Fibroblast of lung (primary cell): ENCODE results near the gene DCXR. TPM values are rescaled to one million over a fixed set of nuclear protein-coding genes. Genes with fewer than 3 reads are reported as not detected.
"Not testable (repeated sequence)": the region's sequence is repeated elsewhere in the genome, so short reads cannot be mapped to it uniquely, and the experiment has no call there.

ENCODE experiments used
- DNase-seq, 2 donors: peaks; one replicate each; pipeline versions ENCODE4 v3.0.0 to v3.0.0-alpha.2; 2010; ENCODE audit warnings: low read depth in 2 of 2
- H2AFZ ChIP-seq: 2 replicates; pipeline ENCODE4 v1.5.1; 2012; ENCODE audit warnings: low read length, control low read depth, inconsistent platforms
- H3K27ac ChIP-seq: 2 replicates; pipeline ENCODE4 v1.5.1; 2011; ENCODE audit warnings: low read length, control low read depth; ENCODE audit not compliant: insufficient read depth
- H3K27me3 ChIP-seq: 2 replicates; pipeline ENCODE4 v1.5.1; 2011; ENCODE audit warnings: mild to moderate bottlenecking, low read length; ENCODE audit not compliant: control insufficient read depth, insufficient read depth
- H3K36me3 ChIP-seq: 2 replicates; pipeline ENCODE4 v1.5.1; 2011; ENCODE audit warnings: low read length; ENCODE audit not compliant: control insufficient read depth, insufficient read depth
- H3K4me1 ChIP-seq: 2 replicates; pipeline ENCODE4 v1.5.1; 2011; ENCODE audit warnings: low read length; ENCODE audit not compliant: control insufficient read depth, insufficient read depth; ENCODE audit errors: extremely low read depth
- H3K4me2 ChIP-seq: 2 replicates; pipeline ENCODE4 v1.5.1; 2011; ENCODE audit warnings: low read length, control low read depth; ENCODE audit not compliant: insufficient read depth; ENCODE audit errors: extremely low read depth
- H3K4me3 ChIP-seq, 4 experiments: fragments of 200-600 bp in 1 of 4; sonication (generic) in 1 of 4; replicated peaks in 1 of 4; 2 replicates each; pipeline ENCODE4 v1.5.1; 2011 to 2016; ENCODE audit warnings: low read length in 4 of 4, low read depth in 3 of 4, mild to moderate bottlenecking in 3 of 4, control low read depth in 2 of 4, inconsistent platforms in 1 of 4, mixed read lengths in 1 of 4; ENCODE audit not compliant: insufficient read depth in 1 of 4; ENCODE audit errors: control extremely low read depth in 1 of 4
- H3K79me2 ChIP-seq: 2 replicates; pipeline ENCODE4 v1.5.1; 2012; ENCODE audit warnings: mild to moderate bottlenecking, low read length, inconsistent platforms; ENCODE audit not compliant: control insufficient read depth, insufficient read depth
- H3K9ac ChIP-seq: 2 replicates; pipeline ENCODE4 v1.5.1; 2011; ENCODE audit warnings: mild to moderate bottlenecking, low read length, control low read depth; ENCODE audit not compliant: insufficient read depth
- H3K9me3 ChIP-seq: 2 replicates; pipeline ENCODE4 v1.5.1; 2012; ENCODE audit warnings: low read depth, low read length; ENCODE audit not compliant: control insufficient read depth, insufficient read depth
- H4K20me1 ChIP-seq: 2 replicates; pipeline ENCODE4 v1.5.1; 2011; ENCODE audit warnings: low read length; ENCODE audit not compliant: control insufficient read depth, insufficient read depth; ENCODE audit errors: extremely low read depth
- CTCF ChIP-seq, 2 donors: IDR thresholded peaks in 1 of 2; conservative IDR thresholded peaks in 1 of 2; 1 replicate in 1 of 2; 2 replicates in 1 of 2; pipeline ENCODE4 v1.5.1; 2011 to 2012; ENCODE audit warnings: low read length in 2 of 2, control low read depth in 1 of 2, inconsistent platforms in 1 of 2, low read depth in 1 of 2, mild to moderate bottlenecking in 1 of 2
- EZH2 ChIP-seq: IDR thresholded peaks from 2 replicates; pipeline ENCODE4 v1.5.1; 2012; ENCODE audit warnings: low read length, control low read depth, mild to moderate bottlenecking; ENCODE audit errors: missing control alignments
- polyA plus RNA-seq, 2 donors: library from polyadenylated mRNA; depleted of rRNA in 1 of 2; stranded (reverse) in 1 of 2; unstranded in 1 of 2; fragments of >200 nt; gene quantifications; 2 replicates each; pipeline ENCODE4 v1.2.1, GENCODE V29; 2011 to 2012; ENCODE audit warnings: missing spikeins in 1 of 2
- total RNA-seq: library from RNA; depleted of rRNA; stranded (reverse); fragments of >200 nt; gene quantifications from 2 replicates; pipeline ENCODE4 v1.2.1, GENCODE V29; 2014

DCXR gene
- total and polyA plus RNA-seq, 2 donors (not counting 1 experiment from before 2014, with no cell fraction given), result 34.8 to 43.6 TPM

- Histone ChIP-seq H3K9me3 (no peaks in the 10 kb centered on the region), H3K4me3 (no peak overlapping the region), H3K36me3 (peaks cover 3% of the 10 kb centered on the region), H3K79me2 (no peaks in the 10 kb centered on the region), H2AFZ (no peak overlapping the region), H3K4me1 (peaks cover 2% of the 10 kb centered on the region), H3K4me2 (no peak overlapping the region), H3K9ac (no peak overlapping the region), H3K27ac (no peak overlapping the region), H4K20me1 (no peaks in the 10 kb centered on the region), H3K27me3 (no peaks in the 10 kb centered on the region)
- DNase-seq, result no peak
- TF ChIP-seq EZH2, result no peak
- TF ChIP-seq CTCF (conservative IDR thresholded peaks at IDR 0.05 in 1 of 2, IDR thresholded peaks at IDR 0.05 in 1 of 2; ENCODE audit: low read depth in 1 of 2, low read length in 2 of 2), result no peak
Observed at GRCh38 chr17:82042649-82043048, 5.2 kb upstream of the DCXR start.

DNA sequence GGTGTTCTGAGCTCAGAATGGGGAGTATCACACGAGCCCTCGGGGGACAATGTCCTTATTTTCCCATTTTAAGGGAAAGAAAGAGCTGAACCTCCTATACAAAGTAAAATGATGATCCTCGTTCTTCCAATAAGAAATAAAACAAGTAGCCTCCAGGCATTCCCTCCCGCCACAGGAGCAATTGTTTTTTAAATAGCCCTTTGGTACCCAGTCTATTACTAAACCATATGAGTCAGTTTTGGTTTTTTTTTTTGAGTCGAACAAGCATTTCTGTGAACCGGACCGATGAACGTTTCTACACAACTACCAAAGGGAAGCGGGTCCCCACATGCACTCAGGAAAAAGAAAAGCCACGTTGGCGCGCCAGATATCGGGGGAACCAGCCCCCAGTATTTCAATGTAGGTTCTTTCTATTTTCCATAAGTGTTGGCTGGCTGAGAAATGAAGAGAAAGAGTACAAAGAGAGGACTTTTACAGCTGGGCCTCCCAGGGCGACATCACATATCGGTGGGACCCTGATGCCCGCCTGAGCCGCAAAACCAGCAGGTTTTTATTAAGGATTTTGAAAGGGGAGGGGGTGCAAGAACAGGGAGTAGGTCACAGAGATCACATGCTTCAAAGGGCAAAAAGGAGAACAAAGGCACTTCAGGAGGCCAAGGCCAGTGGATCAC lies 3.8 kb upstream of the DCXR start:
- H3K4me3 ChIP-seq, result no peak overlapping the region
- H3K27ac ChIP-seq, result no peak overlapping the region
- no peaks in the 10 kb centered on the region for H3K36me3 ChIP-seq
- TF ChIP-seq EZH2 (no peak), CTCF (conservative IDR thresholded peaks at IDR 0.05 in 1 of 2, IDR thresholded peaks at IDR 0.05 in 1 of 2; ENCODE audit: low read depth in 1 of 2, low read length in 2 of 2) (no peak)
- no peak overlapping the region for H2AFZ ChIP-seq
- peaks cover 4% of the 10 kb centered on the region for H3K4me1 ChIP-seq
- H3K9me3 ChIP-seq, result no peaks in the 10 kb centered on the region
- no peaks in the 10 kb centered on the region for H4K20me1 ChIP-seq
- peak in 1 of 2 donors; percentile 35 for DNase-seq
- no peaks in the 10 kb centered on the region for H3K79me2 ChIP-seq
- H3K9ac ChIP-seq, result no peak overlapping the region
- H3K27me3 ChIP-seq, result no peaks in the 10 kb centered on the region
- H3K4me2 ChIP-seq, result no peak overlapping the region

DNA sequence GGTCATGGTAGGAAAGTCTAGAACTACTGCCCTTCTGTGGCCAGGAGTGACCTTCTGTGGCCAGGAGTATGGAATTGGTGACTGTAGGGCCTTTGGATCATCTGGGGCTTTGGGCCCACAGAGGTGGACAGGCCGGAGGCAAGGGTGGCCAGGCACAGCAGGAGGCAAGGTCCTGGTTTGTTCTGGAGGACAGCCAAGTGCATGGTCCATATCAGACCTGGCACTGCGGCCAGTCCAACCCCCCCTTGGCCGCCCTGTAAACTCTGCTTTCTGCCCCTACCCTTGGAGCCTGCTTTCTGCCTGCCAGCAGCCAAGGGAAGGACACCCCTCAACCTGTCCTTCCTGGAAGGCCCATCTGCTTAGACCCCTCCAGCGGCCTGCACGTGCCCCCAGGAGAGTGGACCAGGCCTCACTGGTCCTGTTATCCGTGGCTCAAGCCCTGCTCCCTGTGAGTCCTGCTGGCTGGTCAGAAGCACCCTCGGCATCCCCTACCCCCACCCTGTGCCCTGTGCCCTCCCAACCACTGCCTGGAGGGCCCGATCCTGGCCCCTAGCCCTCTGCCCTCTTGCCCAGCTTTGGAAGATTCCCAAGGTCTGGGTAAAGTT lies 2.3 kb upstream of the DCXR start:
- no peaks in the 10 kb centered on the region for H4K20me1 ChIP-seq
- TF ChIP-seq CTCF (conservative IDR thresholded peaks at IDR 0.05 in 1 of 2, IDR thresholded peaks at IDR 0.05 in 1 of 2; ENCODE audit: low read depth in 1 of 2, low read length in 2 of 2) (no peak), EZH2 (no peak)
- no peak overlapping the region for H3K27ac ChIP-seq
- H3K4me2 ChIP-seq, result no peak overlapping the region
- no peaks in the 10 kb centered on the region for H3K36me3 ChIP-seq
- no peak for DNase-seq
- H3K9me3 ChIP-seq, result no peaks in the 10 kb centered on the region
- H3K4me3 ChIP-seq, result no peak overlapping the region
- no peak overlapping the region for H3K9ac ChIP-seq
- peaks cover 4% of the 10 kb centered on the region for H3K4me1 ChIP-seq
- H3K79me2 ChIP-seq, result no peaks in the 10 kb centered on the region
- no peaks in the 10 kb centered on the region for H3K27me3 ChIP-seq
- no peak overlapping the region for H2AFZ ChIP-seq

GRCh38 chr17:82038796-82039409 lies 1.4 kb upstream of the DCXR start:
- not testable (repeated sequence) for H3K9me3 ChIP-seq, H3K27ac ChIP-seq, H3K9ac ChIP-seq, H3K79me2 ChIP-seq, H4K20me1 ChIP-seq, DNase-seq, H3K27me3 ChIP-seq, H3K4me2 ChIP-seq, H2AFZ ChIP-seq, H3K4me1 ChIP-seq, H3K4me3 ChIP-seq, H3K36me3 ChIP-seq
